ENCODE measurements around the gene CDX1.

Gene CDX1

DNA sequence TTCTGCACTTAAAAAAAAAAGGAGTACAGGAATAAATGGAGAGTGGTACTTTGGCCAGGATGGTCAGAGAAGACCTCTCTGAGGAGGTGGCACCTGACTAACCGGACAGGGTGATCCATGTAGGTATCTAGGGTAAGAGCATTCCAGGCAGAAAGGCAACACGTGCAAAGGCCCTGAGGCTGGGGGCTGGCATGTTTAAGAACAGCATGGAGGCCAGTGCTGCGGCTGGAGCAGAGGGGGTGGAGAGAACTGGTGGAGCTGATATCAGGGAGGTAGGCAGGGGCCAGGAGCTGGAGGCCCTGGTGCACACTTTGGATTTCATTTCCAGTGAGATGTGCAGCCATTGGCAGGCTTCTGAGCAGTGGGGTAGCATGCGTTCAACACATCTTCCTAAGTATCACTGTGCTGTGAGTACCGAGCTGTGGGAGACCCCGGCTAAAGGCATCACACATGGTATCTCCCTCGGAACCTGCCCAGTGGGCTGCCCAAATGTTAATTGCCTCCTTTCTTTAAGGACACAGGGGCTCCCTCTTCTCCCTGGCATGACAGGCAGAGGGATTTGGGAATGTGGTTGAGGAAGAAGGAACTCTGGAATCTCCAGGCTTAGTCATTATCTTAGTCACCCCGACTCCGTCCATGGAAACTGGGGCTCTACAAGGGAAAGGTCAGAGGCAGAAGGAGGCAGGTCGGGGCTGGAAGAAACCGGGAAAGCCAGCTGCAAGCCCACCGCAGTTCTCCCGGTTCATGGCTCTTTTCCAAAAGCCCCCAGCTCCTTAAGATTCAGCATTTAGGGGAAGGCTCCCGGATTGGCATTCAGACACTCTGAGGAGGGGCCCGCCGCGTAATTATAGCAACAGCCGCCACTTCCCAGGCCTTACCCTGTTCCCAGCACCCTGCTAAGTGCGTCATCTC is 41.9 kb downstream of the CDX1 start:
- DNase-seq (ENCODE audit: low spot score) = no peak

DNA sequence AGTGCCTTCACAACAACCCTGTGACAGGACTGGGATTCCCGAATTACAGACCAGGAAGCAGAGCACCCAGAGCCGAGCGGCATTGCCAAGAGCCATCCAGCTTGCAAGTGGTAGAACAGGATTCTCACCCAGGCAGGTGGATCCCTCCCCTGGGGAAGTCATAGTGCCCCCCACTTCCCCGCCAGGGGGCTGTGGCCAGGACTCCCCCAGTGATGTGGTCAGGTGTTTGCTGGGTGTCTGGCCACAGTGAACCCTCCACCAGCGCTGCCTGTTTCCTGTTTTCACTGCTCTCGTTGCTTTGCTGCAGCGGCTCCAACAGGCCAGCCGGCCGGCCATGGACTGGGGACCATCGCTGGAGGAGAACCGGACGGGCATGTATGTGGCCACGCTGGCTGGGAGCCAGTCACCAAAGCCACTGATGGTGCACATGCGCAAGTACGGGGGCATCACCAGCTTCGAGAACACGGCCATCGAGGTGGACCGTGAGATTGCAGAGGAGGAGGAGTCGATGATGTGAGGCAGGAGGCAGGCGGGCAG is 42.6 kb downstream of the CDX1 start:
- no peak for DNase-seq (ENCODE audit: low spot score)

DNA sequence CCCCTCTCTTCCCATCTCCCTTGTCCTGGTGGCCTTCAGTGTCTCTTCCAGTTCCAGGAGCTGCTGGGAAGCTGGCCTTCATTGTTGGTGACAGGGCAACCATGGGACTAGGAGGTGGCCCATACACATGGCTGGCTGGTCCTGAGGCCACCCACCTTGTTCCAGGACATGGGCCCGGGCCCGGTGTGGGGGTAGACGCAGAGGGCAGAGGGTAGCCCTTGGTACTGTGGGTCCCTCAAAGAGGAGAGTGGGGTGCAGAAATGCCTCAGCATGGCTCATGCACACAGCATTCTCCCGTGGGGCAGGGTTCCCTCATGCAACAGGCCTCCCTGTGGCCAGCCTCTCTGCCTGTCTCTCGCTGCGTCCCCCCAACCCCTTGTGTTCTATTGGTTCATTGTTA is 44.1 kb downstream of the CDX1 start:
- DNase-seq (ENCODE audit: low spot score) = no peak

DNA sequence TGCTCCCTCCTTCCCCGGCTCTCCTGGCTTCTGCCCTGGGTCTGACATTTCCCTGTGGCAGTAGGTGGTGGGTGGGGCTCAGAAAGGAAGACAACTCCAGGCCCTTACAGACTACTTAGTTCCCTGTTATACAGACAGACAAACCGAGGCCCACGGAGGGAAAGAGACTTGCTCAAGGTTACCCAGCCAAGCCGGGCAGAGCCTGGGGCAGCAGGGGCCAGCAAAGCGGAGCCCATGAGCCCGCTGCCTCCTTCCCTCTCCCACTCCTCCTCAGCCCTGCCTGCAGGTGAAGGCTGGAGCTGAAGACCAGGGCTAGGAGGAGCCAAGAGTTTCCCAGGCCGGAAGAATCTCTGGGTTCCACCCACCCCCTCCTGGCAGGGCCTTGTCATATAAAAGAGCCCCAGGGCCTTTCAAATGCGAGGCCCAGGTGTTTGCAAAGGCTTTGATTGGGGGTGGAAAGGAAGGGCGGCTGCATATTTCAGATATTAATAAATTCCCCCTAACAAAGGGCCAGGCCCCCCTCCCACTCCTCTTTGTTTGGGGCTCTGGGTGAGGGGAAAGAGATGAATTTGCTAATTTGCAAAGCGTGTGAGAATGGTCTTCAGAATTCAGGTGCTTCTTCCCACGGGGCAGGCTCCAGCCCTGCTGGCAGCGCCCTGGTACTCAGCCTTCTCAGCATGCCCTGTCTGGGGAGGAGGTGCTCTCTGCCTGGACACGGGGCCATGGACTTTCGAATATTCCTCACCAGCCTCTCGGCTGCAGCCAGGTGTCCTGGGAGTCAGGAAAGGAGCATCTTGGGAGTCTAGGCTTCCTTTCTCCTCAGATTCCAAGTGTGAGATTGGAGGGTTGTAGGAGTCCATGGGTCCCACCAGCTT is 44.8 kb downstream of the CDX1 start:
- DNase-seq (ENCODE audit: low spot score) = no peak

- no peak for DNase-seq (ENCODE audit: low spot score)
Observed at GRCh38 chr5:150213530-150213929, 47.0 kb downstream of the CDX1 start.

DNA sequence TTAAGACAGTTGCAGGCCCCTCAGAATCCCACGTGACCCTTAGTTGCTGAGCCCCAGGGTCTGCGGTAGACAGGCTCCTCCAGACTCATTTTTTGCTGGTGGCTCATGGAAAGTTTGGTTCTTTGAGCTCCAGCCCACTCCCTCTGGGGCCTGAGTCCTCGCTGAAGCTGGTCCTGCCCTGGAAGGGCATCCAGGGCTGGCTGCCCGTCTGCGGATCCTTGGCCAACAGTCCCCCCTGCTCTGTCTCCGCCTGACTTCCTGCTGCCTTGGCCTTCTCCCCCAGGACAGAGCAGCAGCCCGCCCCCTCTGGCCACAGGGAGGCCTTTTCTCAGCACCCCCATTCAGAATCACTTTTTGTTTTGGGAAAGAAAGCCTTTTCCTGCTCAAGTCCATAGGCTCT is 47.7 kb downstream of the CDX1 start:
- DNase-seq (ENCODE audit: low spot score) = no peak

DNA sequence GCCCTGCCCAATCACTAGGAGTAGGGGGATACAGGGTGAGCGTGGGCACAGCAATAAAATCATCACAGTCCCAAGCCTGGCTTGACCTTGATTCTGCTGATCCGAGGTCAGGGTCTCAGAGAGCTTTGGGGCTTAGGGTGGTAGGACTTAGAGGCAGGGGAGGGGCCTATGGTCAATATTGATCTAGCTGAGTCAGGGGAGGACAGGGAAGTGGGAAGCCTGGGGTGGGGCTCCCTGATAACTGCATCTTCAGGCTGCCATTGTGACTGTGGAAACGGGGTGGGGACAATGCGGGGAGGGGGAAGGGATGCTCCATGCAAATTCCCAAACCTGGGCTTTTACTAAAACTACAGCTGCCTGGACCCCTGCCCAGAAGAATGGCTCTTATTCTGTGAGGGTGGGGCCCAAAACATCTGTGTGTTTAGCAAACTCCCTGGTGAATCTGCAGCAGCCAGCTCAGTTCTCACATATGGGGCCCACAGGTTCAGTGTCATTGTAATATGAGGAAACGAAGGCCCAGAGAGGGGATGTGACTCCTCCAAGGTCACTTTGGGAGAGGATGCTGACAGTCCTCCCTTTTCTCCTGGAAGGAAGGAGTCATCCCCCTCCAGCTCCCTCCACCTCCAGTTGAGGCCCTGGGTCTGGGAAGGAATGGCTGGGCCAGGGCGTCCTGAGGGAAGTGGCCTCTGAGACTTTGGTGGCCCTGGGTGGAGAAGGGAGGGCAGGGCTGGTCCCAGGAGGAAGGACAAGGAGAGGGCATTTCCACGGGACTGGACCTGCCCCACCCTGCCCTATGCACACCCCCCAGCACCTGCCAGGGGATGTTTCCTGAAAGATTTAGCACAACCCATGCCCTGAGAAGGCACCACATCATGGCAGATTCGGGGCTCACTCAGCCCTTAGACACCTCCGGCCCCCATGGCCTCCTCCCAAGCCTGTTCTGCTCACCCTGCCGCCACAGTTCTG is 49.7 kb downstream of the CDX1 start:
- no peak for DNase-seq (ENCODE audit: low spot score)

DNA sequence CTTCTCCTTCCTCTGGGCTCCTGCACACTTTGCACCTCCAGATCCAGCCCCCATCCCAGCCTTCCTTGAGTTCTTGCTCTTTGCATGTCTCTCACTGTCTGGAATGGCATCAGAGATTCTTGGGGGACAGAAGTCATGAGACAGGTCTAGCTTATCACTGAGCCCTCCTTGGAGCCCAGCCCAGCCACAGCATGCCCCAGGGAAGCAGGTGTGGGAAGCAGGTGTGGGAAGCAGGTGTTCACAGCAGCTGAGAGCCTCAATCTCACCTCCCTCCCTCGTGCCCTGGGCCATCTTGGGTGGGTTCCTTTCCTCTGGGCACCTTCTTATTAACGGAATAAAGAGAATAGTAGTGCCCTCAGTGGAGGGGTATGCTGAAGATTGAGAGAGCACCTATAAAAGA is 50.5 kb downstream of the CDX1 start:
- no peak for DNase-seq (ENCODE audit: low spot score)

DNA sequence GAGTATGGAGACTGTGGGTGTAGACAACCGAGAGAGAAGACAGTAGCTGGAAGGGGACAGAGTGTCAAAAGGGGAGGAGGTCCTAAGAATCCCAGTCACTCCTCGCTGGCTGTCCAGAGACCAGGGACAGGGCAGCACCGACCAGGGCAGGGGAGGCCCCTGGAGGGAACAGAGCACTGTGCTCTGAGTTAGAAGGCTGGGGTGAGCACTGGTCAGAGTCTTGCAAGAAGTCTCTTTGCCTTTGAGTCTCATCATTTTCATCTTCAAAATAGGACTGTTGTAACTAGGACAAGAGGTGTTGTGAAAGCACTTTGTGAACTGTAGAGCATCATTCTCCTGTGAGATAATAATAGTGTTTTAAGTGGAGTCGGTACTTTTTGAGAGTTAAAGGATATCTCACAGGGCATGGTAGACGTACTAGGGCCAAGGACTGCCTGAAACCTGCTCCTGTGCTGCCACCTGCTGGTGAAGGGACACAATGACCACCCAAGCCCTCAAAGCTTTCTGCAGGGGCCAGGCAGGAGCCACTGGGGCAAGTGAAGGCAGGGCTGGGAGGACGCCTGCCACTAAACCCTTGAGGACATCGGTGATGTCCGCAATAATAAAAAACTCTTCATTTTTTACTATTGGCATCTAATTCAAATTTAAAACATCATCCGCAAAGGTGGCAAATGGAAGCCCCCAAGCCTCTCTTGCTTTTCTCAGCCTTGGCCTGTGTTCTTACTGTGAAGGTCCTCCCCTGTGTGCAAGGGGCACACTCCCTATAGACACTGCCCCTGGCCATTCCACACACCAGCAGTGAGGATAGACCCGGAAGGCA is 51.5 kb downstream of the CDX1 start:
- DNase-seq (ENCODE audit: low spot score) = peak; percentile 82

GRCh38 chr5:150218693-150219035 is 52.1 kb downstream of the CDX1 start:
- DNase-seq (ENCODE audit: low spot score) = no peak

DNA sequence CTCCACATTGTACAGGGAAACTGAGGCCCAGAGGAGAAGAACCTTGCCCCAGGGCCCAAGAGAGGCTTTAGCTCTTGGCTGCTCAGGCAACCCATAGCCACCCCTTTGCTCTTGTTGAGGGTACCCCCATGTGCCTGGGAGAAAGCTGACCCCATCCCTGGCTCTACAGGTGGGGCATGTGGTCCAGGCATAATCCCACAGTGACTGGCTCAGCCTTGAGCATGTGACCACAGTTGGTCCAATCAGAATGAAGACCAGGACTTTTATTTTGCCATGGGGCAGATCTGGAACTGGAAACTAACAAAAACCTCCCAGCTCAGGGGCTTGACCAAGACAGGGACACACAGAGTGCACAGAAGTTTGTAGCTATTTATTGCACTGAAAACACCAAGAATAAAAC is 52.6 kb downstream of the CDX1 start:
- no peak for DNase-seq (ENCODE audit: low spot score)

- DNase-seq (ENCODE audit: low spot score) = no peak
Observed at GRCh38 chr5:150219861-150220260, 53.3 kb downstream of the CDX1 start.

GRCh38 chr5:150221471-150221870 is 54.9 kb downstream of the CDX1 start:
- DNase-seq (ENCODE audit: low spot score) = no peak

DNA sequence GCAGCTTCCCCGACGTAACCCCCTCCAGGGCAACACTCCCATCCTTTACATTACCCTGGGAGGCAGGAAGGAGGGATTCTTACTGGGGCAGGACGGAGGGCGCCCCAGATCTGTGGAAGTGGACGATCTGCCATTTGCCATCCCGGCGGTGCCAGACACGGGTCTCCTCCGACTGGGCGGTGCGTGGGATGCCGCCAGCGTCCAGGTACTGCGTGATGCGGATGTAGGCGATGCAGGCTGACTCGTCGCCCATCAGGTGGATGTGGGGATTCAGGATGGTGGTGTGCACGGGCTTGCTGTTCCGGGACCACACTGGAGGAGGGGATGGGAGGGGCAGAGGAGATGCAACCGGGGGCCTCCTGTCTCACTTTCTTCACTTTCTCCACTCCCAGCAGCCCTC is 56.3 kb downstream of the CDX1 start:
- no peak for DNase-seq (ENCODE audit: low spot score)

- DNase-seq (ENCODE audit: low spot score) = no peak
Observed at GRCh38 chr5:150223474-150223873, 56.9 kb downstream of the CDX1 start.

GRCh38 chr5:150224483-150225027 is 58.0 kb downstream of the CDX1 start:
- no peak for DNase-seq (ENCODE audit: low spot score)

DNA sequence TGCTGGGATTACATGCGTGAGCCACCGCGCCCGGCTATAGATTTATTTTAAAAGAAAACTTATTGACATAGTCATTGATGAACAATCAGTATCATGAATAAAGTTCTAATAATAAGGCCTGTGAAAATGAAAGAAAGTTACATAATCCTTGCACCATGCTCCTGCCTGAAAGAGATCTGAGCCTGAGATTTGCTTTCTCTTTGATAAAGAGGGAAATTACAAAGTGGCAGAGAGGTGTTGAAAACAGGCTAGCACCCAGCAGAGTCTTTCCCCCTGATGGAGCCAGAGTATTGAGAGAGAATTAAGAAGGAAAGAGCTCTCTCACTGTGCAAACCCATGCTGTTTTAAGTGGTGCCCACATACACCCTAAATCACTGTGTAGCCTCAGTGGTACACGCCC is 60.5 kb downstream of the CDX1 start:
- DNase-seq (ENCODE audit: low spot score) = no peak

DNA sequence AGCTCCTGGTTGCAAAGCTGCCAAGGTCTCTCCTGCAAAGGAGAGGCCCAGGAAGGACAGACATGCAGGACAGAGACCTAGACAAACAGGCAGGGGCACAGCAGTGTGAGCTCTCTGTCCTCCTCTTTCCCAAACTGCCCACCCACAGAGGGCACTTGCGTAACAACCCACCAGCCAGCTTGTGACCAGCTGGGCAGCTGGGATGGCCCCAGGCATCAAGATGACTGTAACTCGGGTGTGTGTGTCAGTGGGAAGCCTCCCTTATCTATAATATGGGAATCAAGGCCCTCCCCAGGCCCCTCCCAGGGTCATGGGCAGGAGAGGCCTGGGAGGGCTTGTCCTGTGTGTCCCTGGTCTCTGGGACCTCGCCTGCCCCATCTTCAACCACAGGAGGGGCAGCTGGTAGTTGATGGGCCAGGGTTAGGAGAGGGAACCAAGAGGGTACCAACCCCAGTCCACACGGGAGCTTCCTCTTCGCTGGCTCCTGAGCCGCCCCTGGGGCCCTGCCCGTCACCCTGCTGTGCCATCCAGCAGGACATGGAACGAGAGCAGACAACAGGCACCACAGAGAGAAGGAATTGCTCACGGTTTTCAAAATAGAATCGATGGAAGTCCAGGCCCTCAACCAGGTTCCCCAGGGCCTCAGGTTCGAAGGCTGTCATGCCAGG is 61.2 kb downstream of the CDX1 start:
- DNase-seq (ENCODE audit: low spot score) = no peak

DNA sequence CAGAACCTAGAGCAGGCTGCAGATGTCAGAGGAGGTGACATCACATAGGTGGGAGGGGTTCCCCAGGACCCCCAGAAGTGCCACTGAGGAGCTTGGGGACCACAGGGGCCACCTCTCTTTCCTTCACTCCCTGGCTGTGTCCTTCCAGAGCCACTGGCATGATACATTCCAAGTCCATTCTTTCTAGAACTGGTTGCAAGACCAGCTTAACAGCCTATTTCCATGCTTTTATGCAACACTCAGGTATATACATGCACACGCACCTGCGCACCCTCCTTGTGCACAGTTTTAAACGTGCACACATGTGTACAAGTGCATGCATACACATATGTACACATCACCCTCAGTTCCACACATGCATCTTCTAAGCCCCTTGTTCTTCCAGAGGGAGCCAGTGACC is 63.0 kb downstream of the CDX1 start:
- no peak for DNase-seq (ENCODE audit: low spot score)

GRCh38 chr5:150230842-150231241 is 64.3 kb downstream of the CDX1 start:
- DNase-seq (ENCODE audit: low spot score) = no peak

Data from hematopoietic multipotent progenitor cell treated with erythropoietin and hydrocortisone succinate and interleukin-3 and kit ligand, for 15 days (in vitro differentiated cells).